HG02588 (cell line): ENCODE data around the gene PLCL1.

ENCODE experiments used
- ATAC-seq: cut with Tn5 transposase; IDR thresholded peaks from one replicate; pipeline ENCODE4 v1.9.1; 2021; ENCODE audit warnings: mild to moderate bottlenecking, moderate library complexity; ENCODE audit not compliant: unreplicated experiment

PLCL1 gene

GRCh38 chr2:197883354-197884032 is 79.1 kb downstream of the PLCL1 start:
- ATAC-seq: no peak

GRCh38 chr2:197884252-197884651 is 79.9 kb downstream of the PLCL1 start:
- no peak for ATAC-seq

- ATAC-seq: no peak
These were observed 80.7 kb downstream of the PLCL1 start for GRCh38 chr2:197885126-197885525.

DNA sequence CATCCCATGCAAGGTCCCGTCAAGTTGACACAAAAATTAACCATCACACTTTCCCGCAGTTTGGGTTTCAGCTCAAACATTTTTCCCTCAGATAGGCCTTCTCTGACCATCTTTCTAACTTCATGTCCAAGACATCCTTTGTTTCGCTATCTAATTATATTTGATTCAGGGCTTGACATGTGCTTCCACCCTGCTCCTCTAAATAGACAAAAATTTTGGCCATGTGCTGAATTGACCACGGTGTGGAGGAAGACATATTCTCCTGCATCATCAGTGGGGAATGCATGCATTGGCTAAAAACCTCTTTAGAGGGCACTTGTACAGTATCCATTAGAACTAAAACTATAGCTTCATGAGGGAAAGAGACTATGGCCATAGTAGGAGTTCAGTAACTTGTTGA is 81.2 kb downstream of the PLCL1 start:
- ATAC-seq: no peak

DNA sequence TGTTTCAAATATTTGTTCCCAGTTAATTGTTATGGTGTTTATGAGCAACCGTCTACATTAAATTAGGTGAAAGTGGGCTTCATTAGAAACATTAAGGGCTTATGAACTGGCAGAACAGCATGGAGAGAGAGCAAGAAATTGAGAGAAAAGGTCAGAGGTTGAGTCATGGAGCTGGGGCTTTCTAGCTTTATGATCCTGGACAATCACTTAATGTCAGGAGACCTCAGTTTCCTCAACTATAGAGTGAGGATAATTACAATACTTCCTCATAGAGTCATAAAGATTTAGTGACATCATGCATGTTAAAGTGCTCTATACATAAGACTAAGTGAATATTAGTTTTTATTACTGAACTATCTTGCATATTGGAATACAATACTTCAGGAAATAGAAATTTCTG is 83.9 kb downstream of the PLCL1 start:
- no peak for ATAC-seq

GRCh38 chr2:197889041-197889440 is 84.6 kb downstream of the PLCL1 start:
- ATAC-seq: peak; percentile 94

DNA sequence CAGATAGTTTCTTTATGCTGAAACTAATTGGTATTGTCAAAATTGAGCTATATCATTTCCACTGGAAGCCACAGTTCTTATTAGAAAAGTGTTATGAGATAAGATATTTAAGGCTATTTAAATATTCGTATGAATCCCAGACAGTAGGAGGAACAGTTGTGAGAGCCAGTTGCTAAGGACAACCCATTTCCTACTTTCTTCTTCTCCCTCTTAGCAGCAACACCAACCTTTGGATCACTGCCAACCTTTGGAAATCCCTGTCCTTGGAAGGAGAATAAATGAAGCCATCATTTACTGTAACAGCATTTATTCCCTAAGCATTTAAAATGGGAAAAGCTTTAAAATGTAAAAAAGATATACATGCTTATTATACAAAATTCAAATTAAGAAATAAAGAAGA is 85.8 kb downstream of the PLCL1 start:
- no peak for ATAC-seq

DNA sequence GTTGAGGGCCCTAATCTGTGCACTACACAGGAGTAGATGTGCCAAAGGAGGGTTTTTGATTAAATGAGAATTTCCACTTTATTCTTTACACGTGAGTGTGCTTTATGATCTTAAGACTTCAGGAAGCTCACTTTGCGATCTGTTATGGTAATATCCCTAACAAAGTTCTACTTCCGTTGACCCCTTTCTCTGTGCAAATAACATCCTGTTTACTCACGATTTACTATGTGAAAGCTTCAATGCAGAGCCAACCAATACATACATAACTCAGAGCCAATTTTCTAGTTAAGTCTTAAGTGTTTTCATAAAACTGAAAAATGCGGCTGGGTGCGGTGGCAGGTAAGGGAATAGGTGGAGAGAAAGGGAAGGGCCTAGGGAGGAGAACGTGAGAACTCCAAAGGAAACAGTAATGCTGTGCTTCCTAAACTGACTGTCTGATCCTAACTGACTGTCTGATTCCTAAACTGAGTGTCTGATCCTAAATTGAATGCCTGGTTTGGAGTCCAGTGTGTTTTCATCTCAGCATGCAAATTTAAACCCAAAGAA is 87.6 kb downstream of the PLCL1 start:
- no peak for ATAC-seq

- peak; percentile 55 for ATAC-seq
These were observed 89.2 kb downstream of the PLCL1 start for GRCh38 chr2:197893403-197894177.

DNA sequence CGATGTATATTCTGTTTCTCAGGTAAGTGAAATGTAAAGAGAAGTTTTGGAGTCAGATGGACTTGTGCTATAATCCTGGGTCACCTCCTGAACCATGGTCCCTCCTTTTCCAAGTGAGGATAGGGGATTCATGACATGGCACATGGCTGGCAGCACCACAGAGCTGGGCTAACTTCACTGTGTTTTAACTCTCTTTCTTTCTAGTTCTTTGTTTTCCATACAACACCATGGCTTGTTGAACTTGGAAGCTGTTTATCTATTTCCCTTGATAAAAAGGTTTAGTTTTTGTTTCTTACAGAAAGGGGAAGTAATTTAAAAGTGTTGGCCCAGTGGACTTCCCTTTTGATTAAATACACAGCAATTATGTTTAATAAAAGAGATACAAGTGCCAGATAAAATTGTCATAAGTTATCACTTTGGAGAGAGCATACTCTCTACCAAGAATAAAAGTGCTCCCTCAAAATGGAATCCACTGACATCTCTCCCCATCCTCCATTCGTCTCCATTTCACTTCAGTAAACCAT is 90.4 kb downstream of the PLCL1 start:
- ATAC-seq: no peak

GRCh38 chr2:197897960-197898678 is 93.7 kb downstream of the PLCL1 start:
- no peak for ATAC-seq

- no peak for ATAC-seq
These were observed 100.1 kb downstream of the PLCL1 start for GRCh38 chr2:197904446-197904845.

DNA sequence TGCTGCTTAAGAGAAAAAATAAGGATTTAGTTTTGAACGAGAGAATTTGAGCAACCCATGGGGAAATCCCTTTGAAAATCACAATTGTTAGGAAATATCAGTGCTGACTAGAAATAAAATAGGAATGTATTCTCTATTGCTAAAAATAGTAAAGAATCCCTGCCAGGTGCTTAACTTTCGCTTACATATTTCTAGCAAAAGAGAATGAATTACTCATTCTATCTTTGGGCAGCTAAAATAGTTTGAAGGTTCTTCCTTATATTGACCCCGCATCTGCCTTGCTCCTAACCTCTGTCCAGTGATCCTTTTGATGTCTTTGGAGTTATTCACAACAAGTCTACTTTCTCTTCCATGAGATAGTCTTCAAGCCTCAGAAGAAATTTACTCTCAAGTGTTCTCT is 103.8 kb downstream of the PLCL1 start:
- no peak for ATAC-seq

DNA sequence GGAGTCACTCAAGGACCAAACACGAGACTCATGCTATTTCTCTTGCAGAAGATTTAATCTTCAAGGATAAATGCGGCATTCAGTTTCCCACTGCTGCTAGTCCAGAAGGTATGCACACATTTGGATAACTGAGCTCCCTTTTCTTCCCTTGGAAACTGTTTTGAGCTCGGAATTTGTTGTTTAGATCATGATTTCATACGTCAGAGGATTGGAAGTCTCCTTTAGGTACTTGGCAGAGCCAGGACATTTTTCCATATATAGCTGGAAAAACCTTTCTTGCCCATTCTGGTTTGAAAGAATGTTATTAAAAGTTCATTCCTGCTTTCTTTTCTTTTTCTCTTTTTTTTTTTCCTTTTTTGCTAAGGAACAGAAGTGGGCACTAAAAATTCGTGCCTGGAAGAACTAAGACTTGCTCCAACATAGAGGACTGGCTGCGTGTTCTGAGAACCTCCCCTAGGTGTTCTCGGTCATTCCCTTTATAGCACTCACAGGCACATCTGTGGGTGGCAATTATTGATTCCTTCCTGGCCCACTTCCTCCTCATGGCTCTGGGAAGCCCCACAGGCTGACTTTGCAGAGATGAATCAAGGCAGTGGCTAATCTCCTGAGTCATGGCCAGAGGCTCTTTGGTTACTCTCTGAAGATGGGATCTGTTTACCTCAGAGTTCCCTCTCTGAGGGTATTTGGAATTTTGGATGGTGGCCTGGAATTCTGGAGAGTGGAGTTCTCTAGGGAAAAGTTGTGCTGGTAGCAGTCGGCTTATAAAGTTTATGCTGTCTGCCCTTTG is 104.8 kb downstream of the PLCL1 start:
- ATAC-seq: no peak

GRCh38 chr2:197911667-197912066 is 107.3 kb downstream of the PLCL1 start:
- no peak for ATAC-seq

- no peak for ATAC-seq
These were observed 108.7 kb downstream of the PLCL1 start for GRCh38 chr2:197913084-197913483.

DNA sequence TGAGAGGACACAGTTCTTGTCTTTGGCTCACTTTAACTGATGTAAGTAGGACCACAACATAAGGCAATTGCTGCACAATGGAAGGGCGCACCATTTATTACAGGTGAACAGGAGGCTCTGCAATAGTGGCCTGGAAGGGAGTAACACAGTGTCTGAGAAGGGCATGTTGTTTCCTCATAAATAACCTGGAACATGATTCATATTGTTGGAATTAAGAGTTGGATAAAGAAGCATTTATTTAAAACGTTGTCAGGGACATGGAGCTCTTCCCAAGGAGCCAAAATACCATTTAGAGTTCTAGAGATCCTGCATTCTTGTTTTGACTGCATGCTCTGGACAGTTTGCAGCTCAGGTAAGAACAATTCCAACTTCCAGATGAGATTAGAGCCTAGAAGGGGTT is 110.4 kb downstream of the PLCL1 start:
- ATAC-seq: no peak

- ATAC-seq: no peak
These were observed 111.3 kb downstream of the PLCL1 start for GRCh38 chr2:197915548-197916265.

- ATAC-seq: no peak
These were observed 115.1 kb downstream of the PLCL1 start for GRCh38 chr2:197919487-197919886.

GRCh38 chr2:197920088-197920487 is 115.7 kb downstream of the PLCL1 start:
- ATAC-seq: no peak
